GM10266 (cell line): ENCODE results near the gene G3BP1.

Source experiments
- DNase-seq: peaks from one replicate; pipeline ENCODE4 v3.0.0; 2012; ENCODE audit errors: extremely low spot score
- CTCF ChIP-seq: IDR thresholded peaks from 2 replicates; pipeline ENCODE4 v1.5.1; 2012; ENCODE audit warnings: mild to moderate bottlenecking, low read depth; ENCODE audit not compliant: control insufficient read depth, insufficient read depth; ENCODE audit errors: missing control alignments

Gene G3BP1

GRCh38 chr5:151741678-151742423, 29.9 kb upstream of the G3BP1 start:
- no peak for TF ChIP-seq CTCF
- DNase-seq: no peak

GRCh38 chr5:151742870-151743294, 28.9 kb upstream of the G3BP1 start:
- TF ChIP-seq CTCF: peak; percentile 49
- DNase-seq: no peak

- no peak for TF ChIP-seq CTCF
- no peak for DNase-seq
These were observed 28.2 kb upstream of the G3BP1 start for GRCh38 chr5:151743530-151743929.

GRCh38 chr5:151745071-151745705, 26.6 kb upstream of the G3BP1 start:
- no peak for TF ChIP-seq CTCF
- no peak for DNase-seq

- DNase-seq: no peak
- TF ChIP-seq CTCF: no peak
These were observed 21.6 kb upstream of the G3BP1 start for GRCh38 chr5:151750121-151750520.

- no peak for TF ChIP-seq CTCF
- DNase-seq: no peak
These were observed 20.7 kb upstream of the G3BP1 start for GRCh38 chr5:151751091-151751490.

GRCh38 chr5:151751593-151751992, 20.2 kb upstream of the G3BP1 start:
- no peak for TF ChIP-seq CTCF

More at GRCh38 chr5:151751593-151751992, 20.2 kb upstream of the G3BP1 start:
- no peak for DNase-seq
